K562 (cell line): ENCODE results near the gene E2F2. TPM values are rescaled to one million over a fixed set of nuclear protein-coding genes. Genes with fewer than 3 reads are reported as not detected.

ENCODE experiments used
- GATA2 ChIP-seq: sonication (generic); formaldehyde crosslinking; IDR thresholded peaks from 2 replicates; pipeline ENCODE4 v1.4.0; 2020; ENCODE audit warnings: mild to moderate bottlenecking, missing genetic modification reagents
- JUND ChIP-seq, 2 experiments: IDR thresholded peaks; 2 replicates in 1 of 2; 3 replicates in 1 of 2; pipeline ENCODE4 v1.6.1; 2011; ENCODE audit warnings: borderline replicate concordance in 2 of 2, low read depth in 2 of 2, low read length in 2 of 2, improper control_type of control experiment in 1 of 2, missing biosample characterization in 1 of 2, missing genetic modification characterization in 1 of 2, missing genetic modification reagents in 1 of 2
- PKNOX1 ChIP-seq: fragments of 450-650 bp; IDR thresholded peaks from 2 replicates; pipeline ENCODE4 v1.6.1; 2016
- SIN3B ChIP-seq: fragments of 450-650 bp; IDR thresholded peaks from 2 replicates; pipeline ENCODE4 v1.6.1; 2017; ENCODE audit warnings: low read depth, mild to moderate bottlenecking, moderate library complexity
- STAT5A ChIP-seq: IDR thresholded peaks from 2 replicates; pipeline ENCODE4 v1.6.1; 2012; ENCODE audit warnings: low read length, inconsistent platforms, borderline replicate concordance
- ZNF280A ChIP-seq: fragments of 450-650 bp; IDR thresholded peaks from 2 replicates; pipeline ENCODE4 v1.6.1; 2018; ENCODE audit warnings: mild to moderate bottlenecking, low read depth; ENCODE audit not compliant: partially characterized antibody
- polyA plus RNA-seq, 8 experiments: library from polyadenylated mRNA; depleted of rRNA in 4 of 8; stranded (reverse) in 5 of 8; unstranded in 3 of 8; fragments of >200 nt; fragmentation: Nextera tagmentation in 2 of 8; fragmentation: Illumina TruSeq in 1 of 8; extraction: Ambion mirVana in 2 of 8; extraction: Trizol in 1 of 8; gene quantifications; 2 replicates each; pipeline versions ENCODE4 v1.2.1 to v1.2.3, GENCODE V29; 2011 to 2014; ENCODE audit warnings: inconsistent platforms in 1 of 8, missing spikeins in 1 of 8
- total RNA-seq, 7 experiments: library from RNA; depleted of rRNA in 6 of 7; stranded (reverse); fragments of >200 nt in 6 of 7; fragmentation: Illumina TruSeq in 2 of 7; extraction: Trizol in 2 of 7; gene quantifications; 2 replicates each; pipeline versions ENCODE4 v1.2.1 to v1.2.3, GENCODE V29; 2011 to 2021; ENCODE audit warnings: low replicate concordance in 1 of 7
- TF ChIP-seq, protein P1 (sequence below), 2 experiments: fragments of 150-350 bp in 1 of 2; IDR thresholded peaks; 2 replicates each; pipeline ENCODE4 v1.6.1; 2012 to 2016; ENCODE audit warnings: low read depth in 2 of 2, low read length in 2 of 2, mild to moderate bottlenecking in 1 of 2, moderate library complexity in 1 of 2
- TF ChIP-seq, protein P2 (sequence below): fragments of 450-650 bp; IDR thresholded peaks from 2 replicates; pipeline ENCODE4 v1.6.1; 2016; ENCODE audit warnings: borderline replicate concordance
- TF ChIP-seq, protein P3 (sequence below): fragments of 450-650 bp; formaldehyde crosslinking; conservative IDR thresholded peaks from 2 replicates; pipeline ENCODE4 v1.4.0; 2022; ENCODE audit warnings: mild to moderate bottlenecking, missing genetic modification characterization
- TF ChIP-seq, protein P4 (sequence below): sonication (generic); formaldehyde crosslinking; IDR thresholded peaks from 2 replicates; pipeline ENCODE4 v1.8.0; 2022; ENCODE audit warnings: mild to moderate bottlenecking, missing genetic modification reagents

The E2F2 gene
- total and polyA plus RNA-seq, 9 of the 15 experiments (the other 6 are each of a cell fraction or from before 2014, with no cell fraction given), result 3.1 to 25.3 (median 11.4) TPM

DNA sequence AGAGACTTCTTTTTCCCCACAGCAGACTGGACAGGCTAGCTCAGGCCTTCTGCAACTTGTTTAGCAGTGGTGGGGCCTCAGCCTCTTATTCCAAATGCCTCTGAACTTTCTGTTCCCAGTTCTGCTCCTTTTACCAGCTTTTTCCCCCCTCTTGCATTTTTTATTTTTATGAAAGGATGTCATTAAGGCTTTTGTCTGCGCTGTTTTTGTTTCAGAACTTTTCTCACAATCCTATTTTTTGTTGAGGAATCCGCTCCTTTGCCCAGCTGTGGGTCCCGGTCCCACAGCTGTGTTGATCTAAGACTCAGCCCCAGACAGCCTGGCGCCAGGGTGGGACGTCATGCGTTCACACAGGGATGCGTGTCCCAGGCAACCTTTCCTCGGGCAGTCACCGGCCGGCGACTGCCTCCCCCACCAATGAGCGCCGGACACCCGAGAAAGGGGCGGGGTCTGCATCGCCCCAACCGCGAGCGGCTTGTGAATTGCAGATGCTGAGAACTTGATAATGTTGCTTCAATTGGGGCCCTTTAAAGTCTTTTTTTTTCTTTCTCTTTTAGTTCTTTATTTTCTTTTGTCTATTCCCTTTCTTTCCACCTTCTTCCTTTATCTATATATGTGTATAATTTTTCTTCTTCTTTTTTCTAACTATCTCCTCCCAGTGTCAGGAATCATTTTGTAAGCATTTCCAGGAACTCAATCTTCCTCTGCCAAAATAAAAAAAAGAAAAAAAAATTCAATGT is 31.3 kb upstream of the E2F2 start (continued):
- TF ChIP-seq, protein P1, sequence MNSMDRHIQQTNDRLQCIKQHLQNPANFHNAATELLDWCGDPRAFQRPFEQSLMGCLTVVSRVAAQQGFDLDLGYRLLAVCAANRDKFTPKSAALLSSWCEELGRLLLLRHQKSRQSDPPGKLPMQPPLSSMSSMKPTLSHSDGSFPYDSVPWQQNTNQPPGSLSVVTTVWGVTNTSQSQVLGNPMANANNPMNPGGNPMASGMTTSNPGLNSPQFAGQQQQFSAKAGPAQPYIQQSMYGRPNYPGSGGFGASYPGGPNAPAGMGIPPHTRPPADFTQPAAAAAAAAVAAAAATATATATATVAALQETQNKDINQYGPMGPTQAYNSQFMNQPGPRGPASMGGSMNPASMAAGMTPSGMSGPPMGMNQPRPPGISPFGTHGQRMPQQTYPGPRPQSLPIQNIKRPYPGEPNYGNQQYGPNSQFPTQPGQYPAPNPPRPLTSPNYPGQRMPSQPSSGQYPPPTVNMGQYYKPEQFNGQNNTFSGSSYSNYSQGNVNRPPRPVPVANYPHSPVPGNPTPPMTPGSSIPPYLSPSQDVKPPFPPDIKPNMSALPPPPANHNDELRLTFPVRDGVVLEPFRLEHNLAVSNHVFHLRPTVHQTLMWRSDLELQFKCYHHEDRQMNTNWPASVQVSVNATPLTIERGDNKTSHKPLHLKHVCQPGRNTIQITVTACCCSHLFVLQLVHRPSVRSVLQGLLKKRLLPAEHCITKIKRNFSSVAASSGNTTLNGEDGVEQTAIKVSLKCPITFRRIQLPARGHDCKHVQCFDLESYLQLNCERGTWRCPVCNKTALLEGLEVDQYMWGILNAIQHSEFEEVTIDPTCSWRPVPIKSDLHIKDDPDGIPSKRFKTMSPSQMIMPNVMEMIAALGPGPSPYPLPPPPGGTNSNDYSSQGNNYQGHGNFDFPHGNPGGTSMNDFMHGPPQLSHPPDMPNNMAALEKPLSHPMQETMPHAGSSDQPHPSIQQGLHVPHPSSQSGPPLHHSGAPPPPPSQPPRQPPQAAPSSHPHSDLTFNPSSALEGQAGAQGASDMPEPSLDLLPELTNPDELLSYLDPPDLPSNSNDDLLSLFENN (IDR thresholded peaks at IDR 0.05; ENCODE audit: low read depth in 2 of 2, low read length in 2 of 2), result 0 out of 4 replicates have a peak, but pooled peaks of 1 of the 2 experiments have one; percentile 48
- TF ChIP-seq STAT5A (no peak), ZNF280A (no peak), JUND (IDR thresholded peaks at IDR 0.05; ENCODE audit: borderline replicate concordance, low read depth, low read length) (peak; percentile 80), JUND (tag; IDR thresholded peaks at IDR 0.05; ENCODE audit: borderline replicate concordance, low read depth, low read length) (peak; percentile 82; the same call in 1 of the 3 replicates), GATA2 (peak; percentile 29; the same call in 1 of the 2 replicates), SIN3B (no peak), PKNOX1 (peak; percentile 80)
- TF ChIP-seq, protein P2, sequence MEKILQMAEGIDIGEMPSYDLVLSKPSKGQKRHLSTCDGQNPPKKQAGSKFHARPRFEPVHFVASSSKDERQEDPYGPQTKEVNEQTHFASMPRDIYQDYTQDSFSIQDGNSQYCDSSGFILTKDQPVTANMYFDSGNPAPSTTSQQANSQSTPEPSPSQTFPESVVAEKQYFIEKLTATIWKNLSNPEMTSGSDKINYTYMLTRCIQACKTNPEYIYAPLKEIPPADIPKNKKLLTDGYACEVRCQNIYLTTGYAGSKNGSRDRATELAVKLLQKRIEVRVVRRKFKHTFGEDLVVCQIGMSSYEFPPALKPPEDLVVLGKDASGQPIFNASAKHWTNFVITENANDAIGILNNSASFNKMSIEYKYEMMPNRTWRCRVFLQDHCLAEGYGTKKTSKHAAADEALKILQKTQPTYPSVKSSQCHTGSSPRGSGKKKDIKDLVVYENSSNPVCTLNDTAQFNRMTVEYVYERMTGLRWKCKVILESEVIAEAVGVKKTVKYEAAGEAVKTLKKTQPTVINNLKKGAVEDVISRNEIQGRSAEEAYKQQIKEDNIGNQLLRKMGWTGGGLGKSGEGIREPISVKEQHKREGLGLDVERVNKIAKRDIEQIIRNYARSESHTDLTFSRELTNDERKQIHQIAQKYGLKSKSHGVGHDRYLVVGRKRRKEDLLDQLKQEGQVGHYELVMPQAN, result no peak; the same call in 1 of the 2 replicates
- TF ChIP-seq, protein P3, sequence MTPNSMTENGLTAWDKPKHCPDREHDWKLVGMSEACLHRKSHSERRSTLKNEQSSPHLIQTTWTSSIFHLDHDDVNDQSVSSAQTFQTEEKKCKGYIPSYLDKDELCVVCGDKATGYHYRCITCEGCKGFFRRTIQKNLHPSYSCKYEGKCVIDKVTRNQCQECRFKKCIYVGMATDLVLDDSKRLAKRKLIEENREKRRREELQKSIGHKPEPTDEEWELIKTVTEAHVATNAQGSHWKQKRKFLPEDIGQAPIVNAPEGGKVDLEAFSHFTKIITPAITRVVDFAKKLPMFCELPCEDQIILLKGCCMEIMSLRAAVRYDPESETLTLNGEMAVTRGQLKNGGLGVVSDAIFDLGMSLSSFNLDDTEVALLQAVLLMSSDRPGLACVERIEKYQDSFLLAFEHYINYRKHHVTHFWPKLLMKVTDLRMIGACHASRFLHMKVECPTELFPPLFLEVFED, result no peak
- TF ChIP-seq, protein P4, sequence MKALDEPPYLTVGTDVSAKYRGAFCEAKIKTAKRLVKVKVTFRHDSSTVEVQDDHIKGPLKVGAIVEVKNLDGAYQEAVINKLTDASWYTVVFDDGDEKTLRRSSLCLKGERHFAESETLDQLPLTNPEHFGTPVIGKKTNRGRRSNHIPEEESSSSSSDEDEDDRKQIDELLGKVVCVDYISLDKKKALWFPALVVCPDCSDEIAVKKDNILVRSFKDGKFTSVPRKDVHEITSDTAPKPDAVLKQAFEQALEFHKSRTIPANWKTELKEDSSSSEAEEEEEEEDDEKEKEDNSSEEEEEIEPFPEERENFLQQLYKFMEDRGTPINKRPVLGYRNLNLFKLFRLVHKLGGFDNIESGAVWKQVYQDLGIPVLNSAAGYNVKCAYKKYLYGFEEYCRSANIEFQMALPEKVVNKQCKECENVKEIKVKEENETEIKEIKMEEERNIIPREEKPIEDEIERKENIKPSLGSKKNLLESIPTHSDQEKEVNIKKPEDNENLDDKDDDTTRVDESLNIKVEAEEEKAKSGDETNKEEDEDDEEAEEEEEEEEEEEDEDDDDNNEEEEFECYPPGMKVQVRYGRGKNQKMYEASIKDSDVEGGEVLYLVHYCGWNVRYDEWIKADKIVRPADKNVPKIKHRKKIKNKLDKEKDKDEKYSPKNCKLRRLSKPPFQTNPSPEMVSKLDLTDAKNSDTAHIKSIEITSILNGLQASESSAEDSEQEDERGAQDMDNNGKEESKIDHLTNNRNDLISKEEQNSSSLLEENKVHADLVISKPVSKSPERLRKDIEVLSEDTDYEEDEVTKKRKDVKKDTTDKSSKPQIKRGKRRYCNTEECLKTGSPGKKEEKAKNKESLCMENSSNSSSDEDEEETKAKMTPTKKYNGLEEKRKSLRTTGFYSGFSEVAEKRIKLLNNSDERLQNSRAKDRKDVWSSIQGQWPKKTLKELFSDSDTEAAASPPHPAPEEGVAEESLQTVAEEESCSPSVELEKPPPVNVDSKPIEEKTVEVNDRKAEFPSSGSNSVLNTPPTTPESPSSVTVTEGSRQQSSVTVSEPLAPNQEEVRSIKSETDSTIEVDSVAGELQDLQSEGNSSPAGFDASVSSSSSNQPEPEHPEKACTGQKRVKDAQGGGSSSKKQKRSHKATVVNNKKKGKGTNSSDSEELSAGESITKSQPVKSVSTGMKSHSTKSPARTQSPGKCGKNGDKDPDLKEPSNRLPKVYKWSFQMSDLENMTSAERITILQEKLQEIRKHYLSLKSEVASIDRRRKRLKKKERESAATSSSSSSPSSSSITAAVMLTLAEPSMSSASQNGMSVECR (CRISPR knock-in tag), result peak; percentile 55; the same call in 1 of the 2 replicates
